Mesenchymal stem cell (in vitro differentiated cells and primary cell): ENCODE measurements around the gene SRGAP2B.
"Not testable (repeated sequence)": the region's sequence is repeated elsewhere in the genome, so short reads cannot be mapped to it uniquely, and the experiment has no call there.

Experiments used
- DNase-seq: peaks from one replicate; pipeline ENCODE4 v3.0.0-alpha.2; 2013
- H2AFZ ChIP-seq: one replicate; pipeline ENCODE4 v1.6.1; 2013; ENCODE audit warnings: low read depth, mild to moderate bottlenecking, control low read depth, inconsistent platforms, low read length, moderate library complexity
- H2AK5ac ChIP-seq: 2 replicates; pipeline ENCODE4 v1.6.1; 2013; ENCODE audit warnings: low read length, moderate library complexity, mild to moderate bottlenecking, inconsistent platforms; ENCODE audit not compliant: severe bottlenecking
- H2BK120ac ChIP-seq: one replicate; pipeline ENCODE4 v1.6.1; 2013; ENCODE audit warnings: low read depth, mild to moderate bottlenecking, inconsistent platforms, low read length, moderate library complexity
- H2BK12ac ChIP-seq, 2 experiments: one replicate each; pipeline ENCODE4 v1.6.1; 2013; ENCODE audit warnings: inconsistent platforms in 2 of 2, low read length in 2 of 2, mild to moderate bottlenecking in 2 of 2, moderate library complexity in 2 of 2, control low read depth in 1 of 2
- H2BK15ac ChIP-seq: one replicate; pipeline ENCODE4 v1.6.1; 2013; ENCODE audit warnings: mild to moderate bottlenecking, low read depth, inconsistent platforms; ENCODE audit not compliant: poor library complexity, severe bottlenecking
- H2BK5ac ChIP-seq: 2 replicates; pipeline ENCODE4 v1.6.1; 2013; ENCODE audit warnings: low read depth, mild to moderate bottlenecking, low read length, control low read depth, inconsistent platforms; ENCODE audit not compliant: poor library complexity, severe bottlenecking
- H3K14ac ChIP-seq, 2 experiments: one replicate each; pipeline ENCODE4 v1.6.1; 2013; ENCODE audit warnings: inconsistent platforms in 2 of 2, low read length in 2 of 2, control low read depth in 1 of 2, mild to moderate bottlenecking in 1 of 2, moderate library complexity in 1 of 2
- H3K18ac ChIP-seq, 2 experiments: one replicate each; pipeline ENCODE4 v1.6.1; 2013; ENCODE audit warnings: inconsistent platforms in 2 of 2, low read length in 2 of 2, control low read depth in 1 of 2, low read depth in 1 of 2, mild to moderate bottlenecking in 1 of 2
- H3K23ac ChIP-seq, 2 experiments: one replicate each; pipeline ENCODE4 v1.6.1; 2013; ENCODE audit warnings: inconsistent platforms in 2 of 2, low read length in 2 of 2, mild to moderate bottlenecking in 2 of 2, moderate library complexity in 2 of 2, control low read depth in 1 of 2
- H3K27ac ChIP-seq: 2 replicates; pipeline ENCODE4 v1.5.1; 2013; ENCODE audit warnings: mild to moderate bottlenecking, moderate library complexity, low read length, control low read depth, inconsistent platforms; ENCODE audit not compliant: poor library complexity, severe bottlenecking
- H3K27me3 ChIP-seq, 2 experiments: 2 replicates each; pipeline versions ENCODE4 v1.6.1 to v1.7.0; 2013; ENCODE audit warnings: low read length in 2 of 2, mild to moderate bottlenecking in 2 of 2, moderate library complexity in 2 of 2, control low read depth in 1 of 2, inconsistent platforms in 1 of 2; ENCODE audit not compliant: control insufficient read depth in 1 of 2, insufficient read depth in 1 of 2
- H3K36me3 ChIP-seq, 2 experiments: 2 replicates each; pipeline versions ENCODE4 v1.6.1 to v1.7.0; 2013; ENCODE audit warnings: low read length in 2 of 2, control low read depth in 1 of 2, inconsistent platforms in 1 of 2, low read depth in 1 of 2, mild to moderate bottlenecking in 1 of 2; ENCODE audit not compliant: insufficient read depth in 2 of 2, control insufficient read depth in 1 of 2
- H3K4ac ChIP-seq, 2 experiments: one replicate each; pipeline ENCODE4 v1.6.1; 2013; ENCODE audit warnings: inconsistent platforms in 2 of 2, low read length in 2 of 2, mild to moderate bottlenecking in 2 of 2, moderate library complexity in 2 of 2, control low read depth in 1 of 2, low read depth in 1 of 2
- H3K4me1 ChIP-seq: 2 replicates; pipeline ENCODE4 v1.6.1; 2013; ENCODE audit warnings: low read depth, low read length, control low read depth; ENCODE audit not compliant: control insufficient read depth, insufficient read depth
- H3K4me2 ChIP-seq: 2 replicates; pipeline ENCODE4 v1.6.1; 2013; ENCODE audit warnings: low read length, mild to moderate bottlenecking, inconsistent platforms; ENCODE audit not compliant: poor library complexity, severe bottlenecking
- H3K4me3 ChIP-seq, 2 experiments: 2 replicates each; pipeline versions ENCODE4 v1.5.1 to v1.7.0; 2013; ENCODE audit warnings: low read length in 2 of 2, mild to moderate bottlenecking in 2 of 2, control low read depth in 1 of 2, low read depth in 1 of 2; ENCODE audit not compliant: insufficient read depth in 1 of 2
- H3K79me1 ChIP-seq: replicated peaks from 2 replicates; pipeline ENCODE4 v1.6.1; 2013; ENCODE audit warnings: mild to moderate bottlenecking, control low read depth, low read length, inconsistent platforms; ENCODE audit not compliant: poor library complexity, severe bottlenecking
- H3K9ac ChIP-seq: 2 replicates; pipeline ENCODE4 v1.7.0; 2013; ENCODE audit warnings: mild to moderate bottlenecking, low read length, moderate library complexity
- H3K9me3 ChIP-seq: 2 replicates; pipeline ENCODE4 v1.7.0; 2013; ENCODE audit warnings: mild to moderate bottlenecking, low read length; ENCODE audit not compliant: control insufficient read depth
- H4K8ac ChIP-seq: one replicate; pipeline ENCODE4 v1.6.1; 2013; ENCODE audit warnings: inconsistent platforms, mild to moderate bottlenecking, low read length, moderate library complexity
- H4K91ac ChIP-seq: one replicate; pipeline ENCODE4 v1.6.1; 2013; ENCODE audit warnings: mild to moderate bottlenecking, low read length, inconsistent platforms
- WGBS: methylation state at CpG from one replicate; pipeline ENCODE4 v1.1.7; 2013; ENCODE audit warnings: mixed read lengths; 5-methylcytosine and 5-hydroxymethylcytosine counted together

The SRGAP2B gene

DNA sequence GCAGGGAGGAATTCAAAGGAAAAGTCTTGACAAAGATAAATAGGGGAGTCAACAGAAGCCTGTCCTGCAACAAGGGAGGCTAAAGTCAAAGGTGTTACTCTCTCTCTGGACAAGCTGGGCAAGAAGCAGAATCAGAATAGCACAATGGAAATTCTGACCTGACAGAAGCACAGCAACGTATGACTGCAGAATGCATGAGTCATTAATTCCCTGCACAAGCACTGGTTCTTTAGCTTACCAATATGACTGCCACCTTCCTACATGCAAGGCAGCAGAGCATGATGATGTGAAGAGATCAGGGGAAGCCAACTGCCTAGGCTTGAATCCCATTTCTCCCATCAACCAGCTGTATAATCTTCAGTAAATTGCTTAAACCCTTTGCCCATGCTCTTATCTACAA is 153.4 kb downstream of the SRGAP2B start:
- not testable (repeated sequence) for H3K4me1 ChIP-seq, H2BK12ac ChIP-seq, H2AFZ ChIP-seq, H2BK5ac ChIP-seq, H3K23ac ChIP-seq, H3K36me3 ChIP-seq, H3K79me1 ChIP-seq, DNase-seq, H3K18ac ChIP-seq, H3K4me2 ChIP-seq, H2BK120ac ChIP-seq, H3K14ac ChIP-seq, H3K9ac ChIP-seq, H4K91ac ChIP-seq, H4K8ac ChIP-seq, H2AK5ac ChIP-seq, H3K27ac ChIP-seq, H3K4ac ChIP-seq, H2BK15ac ChIP-seq, H3K9me3 ChIP-seq, H3K4me3 ChIP-seq, H3K27me3 ChIP-seq
- no CpG with 5 or more reads among the region's 1 CpG for WGBS

DNA sequence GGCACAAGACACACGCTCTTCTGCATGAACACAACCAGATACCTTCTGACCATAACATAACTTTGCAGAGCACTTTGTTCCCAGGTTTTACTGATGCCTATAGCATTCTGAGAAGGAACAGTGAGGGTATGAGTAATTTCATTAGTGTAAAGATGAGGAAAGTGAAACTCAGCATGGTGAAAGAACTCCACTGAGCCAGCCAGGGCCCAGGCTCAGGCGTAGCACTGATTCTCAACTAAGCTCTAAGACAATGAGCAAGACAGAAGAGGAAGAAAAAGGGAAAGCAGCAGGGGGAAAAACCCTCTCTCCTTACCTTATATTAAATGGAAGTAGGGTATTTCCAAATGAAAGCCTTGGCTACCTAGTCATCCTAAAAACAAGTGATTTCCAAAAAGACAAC is 155.1 kb downstream of the SRGAP2B start:
- H2BK12ac ChIP-seq, H3K36me3 ChIP-seq, H3K4me1 ChIP-seq, H2AK5ac ChIP-seq, H3K27ac ChIP-seq, H3K9me3 ChIP-seq, H3K27me3 ChIP-seq, H3K18ac ChIP-seq, H4K91ac ChIP-seq, H3K9ac ChIP-seq, H3K23ac ChIP-seq, H3K4me3 ChIP-seq, DNase-seq, H2BK15ac ChIP-seq, H2BK5ac ChIP-seq, H3K4ac ChIP-seq, H3K79me1 ChIP-seq, H2BK120ac ChIP-seq, H3K14ac ChIP-seq, H4K8ac ChIP-seq, H3K4me2 ChIP-seq, H2AFZ ChIP-seq: not testable (repeated sequence)
- WGBS = no CpG with 5 or more reads among the region's 2 CpGs

DNA sequence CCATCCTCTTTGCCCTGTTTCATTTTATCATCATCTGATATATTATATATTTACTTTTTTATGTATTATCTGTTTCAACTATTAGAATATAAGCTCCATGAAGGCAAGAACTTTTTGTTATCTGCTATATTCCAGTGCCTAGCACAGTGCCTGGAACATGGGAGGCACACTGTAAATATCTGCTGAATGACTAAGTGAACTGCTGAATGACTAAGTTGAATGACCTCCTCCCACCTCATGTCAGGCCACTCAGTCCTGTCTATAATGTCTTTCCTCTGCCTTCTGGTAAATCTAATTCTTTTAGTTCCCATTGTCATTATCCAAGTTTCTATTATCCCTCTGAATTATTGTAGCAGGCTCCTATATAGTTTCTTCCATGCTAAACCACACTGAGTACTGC is 156.5 kb downstream of the SRGAP2B start:
- not testable (repeated sequence) for H2AFZ ChIP-seq, H3K23ac ChIP-seq, H2AK5ac ChIP-seq

DNA sequence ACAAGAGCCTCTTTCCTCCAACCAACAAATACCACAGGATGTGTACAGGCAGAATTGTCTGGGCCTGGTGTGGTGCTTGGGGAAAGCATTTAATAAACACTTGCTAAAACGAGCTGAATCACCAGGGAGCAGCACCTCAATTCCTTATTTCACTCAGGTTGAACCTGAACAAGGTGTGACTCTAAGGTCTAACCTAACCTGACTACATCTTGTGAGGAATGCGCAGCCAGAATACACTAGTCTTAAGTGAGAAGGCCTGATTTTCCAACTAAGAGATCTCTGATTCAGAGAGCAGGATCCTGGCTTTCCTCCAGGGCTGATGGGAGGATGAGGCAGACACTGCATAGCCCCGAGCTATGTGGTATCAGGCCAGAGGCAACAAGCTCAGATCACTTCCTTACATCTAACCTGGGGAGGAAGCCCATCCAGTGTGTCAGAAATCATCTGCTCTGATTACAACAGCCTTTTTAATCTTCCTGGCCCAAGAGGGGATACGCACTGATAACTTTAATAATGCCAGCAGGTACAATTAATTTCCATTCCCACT is 158.9 kb downstream of the SRGAP2B start:
- not testable (repeated sequence) for H4K91ac ChIP-seq, H3K4me3 ChIP-seq, H2BK15ac ChIP-seq, H4K8ac ChIP-seq, H3K27ac ChIP-seq, H3K23ac ChIP-seq, H3K9me3 ChIP-seq, H2BK120ac ChIP-seq, H3K4ac ChIP-seq, H3K36me3 ChIP-seq, H3K4me1 ChIP-seq, H3K18ac ChIP-seq, H3K79me1 ChIP-seq, H3K9ac ChIP-seq, H3K27me3 ChIP-seq, H3K4me2 ChIP-seq, H2AK5ac ChIP-seq, H2BK12ac ChIP-seq, DNase-seq, H2BK5ac ChIP-seq, H3K14ac ChIP-seq, H2AFZ ChIP-seq
- no CpG with 5 or more reads among the region's 4 CpGs for WGBS

More for the DNA sequence above, 156.5 kb downstream of the SRGAP2B start:
- not testable (repeated sequence) for H3K27me3 ChIP-seq, H3K4me3 ChIP-seq, H3K4me2 ChIP-seq, H3K79me1 ChIP-seq, H3K14ac ChIP-seq, H2BK15ac ChIP-seq, DNase-seq, H2BK5ac ChIP-seq, H3K27ac ChIP-seq, H2BK120ac ChIP-seq, H2BK12ac ChIP-seq, H3K4me1 ChIP-seq, H3K9ac ChIP-seq, H4K91ac ChIP-seq, H3K9me3 ChIP-seq, H3K18ac ChIP-seq, H3K36me3 ChIP-seq, H4K8ac ChIP-seq, H3K4ac ChIP-seq
